Stomach smooth muscle (tissue), 2 donors: Measurements from ENCODE around the gene ELANE.

Experiments
- H3K27ac ChIP-seq: one replicate; pipeline ENCODE4 v1.7.0; 2013; ENCODE audit warnings: mild to moderate bottlenecking, low read length, inconsistent platforms
- H3K27me3 ChIP-seq, 2 donors: one replicate each; pipeline ENCODE4 v1.7.0; 2013; ENCODE audit warnings: low read length in 2 of 2; ENCODE audit not compliant: insufficient read depth in 2 of 2, control insufficient read depth in 1 of 2
- H3K36me3 ChIP-seq, 2 donors: one replicate each; pipeline ENCODE4 v1.7.0; 2013; ENCODE audit warnings: low read length in 2 of 2; ENCODE audit not compliant: control insufficient read depth in 2 of 2, insufficient read depth in 2 of 2
- H3K4me1 ChIP-seq: one replicate; pipeline ENCODE4 v1.7.0; 2013; ENCODE audit warnings: low read length; ENCODE audit not compliant: control insufficient read depth, insufficient read depth
- H3K4me3 ChIP-seq, 2 donors: one replicate each; pipeline ENCODE4 v1.7.0; 2013; ENCODE audit warnings: low read length in 2 of 2
- H3K9ac ChIP-seq, 2 donors: one replicate each; pipeline ENCODE4 v1.7.0; 2013; ENCODE audit warnings: low read length in 2 of 2, mild to moderate bottlenecking in 1 of 2
- H3K9me3 ChIP-seq, 2 donors: one replicate each; pipeline ENCODE4 v1.7.0; 2013; ENCODE audit warnings: low read length in 2 of 2; ENCODE audit not compliant: control insufficient read depth in 2 of 2
- donor health status: healthy.
- donor health status: Pancreatic carcinoma.

ELANE gene

DNA sequence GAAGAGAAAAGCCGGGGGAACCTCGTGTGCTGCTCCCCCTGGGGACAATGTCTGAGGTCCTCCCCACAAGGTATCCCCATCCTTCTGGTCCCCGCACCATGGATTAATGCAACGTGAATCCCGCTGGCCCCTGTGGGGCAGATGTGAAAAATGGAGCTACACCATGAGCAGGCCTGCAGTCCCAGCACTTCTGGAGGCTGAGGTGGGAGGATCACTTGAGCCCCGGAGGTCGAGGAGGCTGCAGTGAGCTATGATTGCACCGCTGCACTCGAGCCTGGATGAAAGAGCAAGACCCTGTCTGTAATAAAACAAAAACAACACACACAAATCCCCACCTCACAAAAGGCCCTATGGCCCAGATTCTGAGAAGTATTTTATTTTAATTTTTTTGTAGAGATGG is 6.2 kb downstream of the ELANE start:
- Histone ChIP-seq H3K9me3 (no peaks in the 10 kb centered on the region), H3K4me1 (peaks cover 19% of the 10 kb centered on the region), H3K4me3 (no peak overlapping the region), H3K27me3 (peaks cover 22 to 26% of the 10 kb centered on the region in 2 donors), H3K27ac (no peak overlapping the region), H3K9ac (no peak overlapping the region), H3K36me3 (no peaks in the 10 kb centered on the region)

DNA sequence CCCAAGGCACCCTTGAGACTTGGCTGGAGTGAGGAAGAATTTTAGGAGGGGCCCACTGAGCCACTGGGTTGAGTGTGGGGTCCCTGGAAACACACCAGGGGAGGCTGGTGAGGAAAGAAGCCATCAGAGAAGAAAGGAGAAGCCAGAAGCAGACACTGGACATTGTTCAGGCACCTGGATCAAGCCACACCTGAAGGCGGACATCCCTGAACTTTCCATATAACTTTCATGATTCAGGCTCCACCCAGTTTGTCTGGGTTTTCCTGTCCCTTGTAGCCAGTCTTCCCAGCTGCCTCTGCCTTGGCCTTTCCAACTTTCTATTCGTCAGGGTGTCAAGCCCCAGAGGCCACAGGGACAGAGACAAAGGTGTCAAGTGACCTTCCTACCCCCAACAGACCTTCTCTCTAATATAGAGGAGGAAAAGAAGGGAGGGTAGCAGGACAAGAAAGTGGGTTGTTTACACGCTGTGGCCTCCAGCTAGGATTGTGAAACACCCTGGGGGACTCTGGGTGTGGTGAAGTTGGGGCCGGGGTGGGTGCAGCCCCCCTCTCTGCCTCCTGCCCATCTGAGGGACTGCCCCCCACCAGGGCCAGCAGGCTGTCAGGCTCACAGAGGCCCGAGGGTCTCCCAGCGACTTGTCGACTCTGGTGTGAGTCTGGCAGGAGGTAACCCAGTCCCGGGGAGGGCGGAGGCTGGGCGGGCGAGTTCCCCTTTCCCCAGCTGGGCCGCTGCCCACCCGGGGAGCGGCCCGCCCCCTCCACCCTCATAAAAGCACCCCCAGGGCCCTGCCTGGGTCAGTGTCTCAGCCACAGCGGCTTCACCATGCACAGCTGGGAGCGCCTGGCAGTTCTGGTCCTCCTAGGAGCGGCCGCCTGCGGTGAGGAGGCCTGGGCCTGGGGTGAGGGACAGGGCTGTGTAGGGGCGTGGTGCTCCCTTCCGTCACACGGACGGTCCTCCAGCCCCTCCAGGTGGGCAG is 7.1 kb downstream of the ELANE start, which contains the start of gene CFD:
Gene CFD, plus strand, starts transcription at position 797 of the 976 bp plus-strand sequence. Its CDS starts 26 bp downstream, at position 823.
- peak within 1 kb of the TSS in 1 of 2 donors; percentile 29 for H3K9ac ChIP-seq
- peaks cover 20 to 26% of the 10 kb centered on the region in 2 donors for H3K27me3 ChIP-seq
- no peak within 1 kb of the TSS for H3K27ac ChIP-seq

DNA sequence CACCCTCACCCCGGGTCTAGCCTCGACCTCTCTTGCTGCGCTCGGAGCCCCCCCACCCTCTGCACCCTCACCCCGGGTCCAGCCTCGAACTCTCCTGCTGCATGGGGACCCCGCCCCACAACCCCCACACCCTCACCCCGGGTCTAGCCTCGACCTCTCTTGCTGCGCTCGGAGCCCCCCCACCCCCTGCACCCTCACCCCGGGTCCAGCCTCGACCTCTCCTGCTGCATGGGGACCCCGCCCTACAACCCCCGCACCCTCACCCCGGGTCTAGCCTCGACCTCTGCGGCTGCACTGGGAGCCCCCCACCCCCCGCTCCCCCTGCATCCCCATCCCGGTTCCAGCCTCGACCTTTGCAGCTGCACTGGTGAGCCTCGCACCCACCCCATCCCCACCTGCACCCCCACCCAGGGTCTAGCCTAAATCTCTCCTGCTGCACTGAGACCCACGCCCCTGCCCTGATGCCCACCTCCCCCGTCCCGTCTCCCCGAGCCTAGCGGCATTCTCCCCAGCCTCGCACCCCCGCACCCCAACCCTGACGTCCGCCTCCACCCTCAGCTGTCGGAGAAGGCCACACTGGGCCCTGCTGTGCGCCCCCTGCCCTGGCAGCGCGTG is 9.1 kb downstream of the ELANE start:
- Histone ChIP-seq H3K27ac (no peak overlapping the region), H3K27me3 (peaks cover 17 to 23% of the 10 kb centered on the region in 2 donors), H3K4me3 (no peak overlapping the region), H3K9ac (no peak overlapping the region), H3K36me3 (no peaks in the 10 kb centered on the region), H3K4me1 (peaks cover 27% of the 10 kb centered on the region), H3K9me3 (no peaks in the 10 kb centered on the region)

More for the DNA sequence above, 7.1 kb downstream of the ELANE start, which contains the start of gene CFD:
- Histone ChIP-seq H3K4me1 (peaks cover 26% of the 10 kb centered on the region), H3K4me3 (peak within 1 kb of the TSS in 1 of 2 donors; percentile 60), H3K9me3 (no peaks in the 10 kb centered on the region), H3K36me3 (no peaks in the 10 kb centered on the region)

DNA sequence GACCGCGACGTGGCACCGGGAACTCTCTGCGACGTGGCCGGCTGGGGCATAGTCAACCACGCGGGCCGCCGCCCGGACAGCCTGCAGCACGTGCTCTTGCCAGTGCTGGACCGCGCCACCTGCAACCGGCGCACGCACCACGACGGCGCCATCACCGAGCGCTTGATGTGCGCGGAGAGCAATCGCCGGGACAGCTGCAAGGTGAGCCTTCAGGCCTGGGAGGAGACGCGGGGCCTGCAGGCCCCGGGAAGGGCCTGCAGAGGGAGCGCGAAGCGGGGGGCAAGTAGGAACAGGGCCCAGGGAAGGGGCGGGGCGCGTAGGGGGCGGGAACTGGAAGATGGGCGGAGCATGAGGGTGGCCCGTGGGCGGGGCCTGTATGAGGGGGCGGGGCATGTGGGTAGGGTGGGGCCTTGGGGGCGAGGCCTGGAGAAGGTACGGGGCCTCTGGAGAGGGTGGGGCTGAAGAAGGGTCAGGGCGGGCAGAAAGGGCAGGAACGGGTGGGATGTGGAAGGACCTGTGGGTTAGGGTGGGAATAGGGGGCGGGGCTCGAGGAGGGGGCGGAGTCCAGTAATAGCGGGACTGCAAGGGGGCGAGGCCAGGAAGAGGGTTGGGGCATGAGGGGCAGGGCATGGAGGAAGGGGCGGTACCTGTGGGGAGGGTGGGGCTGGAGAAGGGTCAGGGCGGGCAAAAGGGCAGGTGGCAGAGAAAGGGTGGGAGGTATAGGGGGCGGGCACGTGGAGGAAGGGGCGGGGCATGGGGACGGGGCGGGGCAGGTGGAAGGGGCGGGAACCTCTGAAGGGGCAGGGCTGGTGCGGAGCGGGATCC is 9.9 kb downstream of the ELANE start:
- Histone ChIP-seq H3K36me3 (no peaks in the 10 kb centered on the region), H3K9ac (no peak overlapping the region), H3K27me3 (peaks cover 17 to 23% of the 10 kb centered on the region in 2 donors), H3K4me1 (peaks cover 27% of the 10 kb centered on the region), H3K4me3 (no peak overlapping the region), H3K27ac (no peak overlapping the region), H3K9me3 (no peaks in the 10 kb centered on the region)

DNA sequence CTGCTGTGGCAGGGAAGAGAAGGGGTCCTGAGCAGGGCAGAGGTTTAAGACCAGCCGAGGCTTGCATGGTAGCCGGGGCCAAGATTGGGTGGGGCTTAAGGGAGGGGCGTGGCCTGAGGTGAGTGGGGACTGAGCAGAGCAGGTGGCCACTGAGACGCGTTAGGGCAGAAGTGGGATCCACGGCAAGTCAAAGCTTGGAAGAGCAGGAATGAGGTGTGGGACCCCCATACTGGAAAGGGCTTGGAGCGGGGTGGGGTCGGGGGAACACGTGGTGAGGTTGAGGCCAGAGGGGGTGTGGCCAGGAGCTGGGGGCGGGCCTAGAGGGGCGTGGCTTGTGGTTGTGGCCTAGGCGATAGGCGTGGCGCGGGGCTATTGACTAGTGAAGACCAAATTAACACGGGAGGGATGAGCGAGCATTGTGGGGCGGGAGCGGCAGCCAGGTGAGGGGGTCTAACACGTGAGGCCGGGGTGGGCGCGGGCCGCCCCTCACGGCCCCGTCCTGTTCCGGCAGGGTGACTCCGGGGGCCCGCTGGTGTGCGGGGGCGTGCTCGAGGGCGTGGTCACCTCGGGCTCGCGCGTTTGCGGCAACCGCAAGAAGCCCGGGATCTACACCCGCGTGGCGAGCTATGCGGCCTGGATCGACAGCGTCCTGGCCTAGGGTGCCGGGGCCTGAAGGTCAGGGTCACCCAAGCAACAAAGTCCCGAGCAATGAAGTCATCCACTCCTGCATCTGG is 10.6 kb downstream of the ELANE start:
- H3K36me3 ChIP-seq, result peaks cover 3 to 4% of the 10 kb centered on the region in 2 donors
- H3K27ac ChIP-seq, result no peak overlapping the region
- peaks cover 17 to 23% of the 10 kb centered on the region in 2 donors for H3K27me3 ChIP-seq
- peaks cover 28% of the 10 kb centered on the region for H3K4me1 ChIP-seq
- peak overlapping the region in 1 of 2 donors; percentile 3 for H3K4me3 ChIP-seq
- no peak overlapping the region for H3K9ac ChIP-seq
- H3K9me3 ChIP-seq, result no peaks in the 10 kb centered on the region

DNA sequence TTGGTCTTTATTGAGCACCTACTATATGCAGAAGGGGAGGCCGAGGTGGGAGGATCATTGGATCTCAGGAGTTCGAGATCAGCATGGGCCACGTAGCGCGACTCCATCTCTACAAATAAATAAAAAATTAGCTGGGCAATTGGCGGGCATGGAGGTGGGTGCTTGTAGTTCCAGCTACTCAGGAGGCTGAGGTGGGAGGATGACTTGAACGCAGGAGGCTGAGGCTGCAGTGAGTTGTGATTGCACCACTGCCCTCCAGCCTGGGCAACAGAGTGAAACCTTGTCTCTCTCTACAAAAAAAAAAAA is 11.2 kb downstream of the ELANE start:
- peaks cover 32% of the 10 kb centered on the region for H3K4me1 ChIP-seq
- peaks cover 15 to 23% of the 10 kb centered on the region in 2 donors for H3K27me3 ChIP-seq
- no peak overlapping the region for H3K27ac ChIP-seq
- H3K9ac ChIP-seq, result no peak overlapping the region
- H3K9me3 ChIP-seq, result no peaks in the 10 kb centered on the region
- peaks cover 3 to 4% of the 10 kb centered on the region in 2 donors for H3K36me3 ChIP-seq
- H3K4me3 ChIP-seq, result no peak overlapping the region

DNA sequence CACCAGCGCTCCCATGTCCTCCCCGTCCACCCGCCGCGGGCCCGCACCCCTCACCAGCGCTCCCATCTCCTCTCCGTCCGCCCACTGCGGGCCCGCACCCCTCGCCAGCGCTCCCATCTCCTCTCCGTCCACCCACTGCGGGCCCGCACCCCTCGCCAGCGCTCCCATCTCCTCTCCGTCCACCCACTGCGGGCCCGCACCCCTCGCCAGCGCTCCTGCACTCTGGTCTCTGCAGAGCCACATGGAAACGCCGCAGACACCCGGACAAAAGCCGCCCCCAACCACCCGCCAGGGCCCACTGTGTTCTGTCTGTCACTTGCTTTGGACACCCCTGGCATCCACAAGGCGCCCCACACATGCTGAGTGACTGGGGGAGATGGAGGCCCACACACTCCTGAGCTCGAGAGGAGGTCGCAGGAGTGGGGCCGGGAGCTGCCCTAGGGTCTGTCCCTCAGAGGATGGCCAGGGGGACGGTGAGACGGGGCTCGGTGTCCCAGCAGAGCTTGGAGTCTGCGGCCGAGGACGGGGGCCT is 14.7 kb downstream of the ELANE start:
- H3K4me1 ChIP-seq, result peaks cover 33% of the 10 kb centered on the region
- H3K27me3 ChIP-seq, result peaks cover 0 to 4% of the 10 kb centered on the region in 2 donors
- no peak overlapping the region for H3K4me3 ChIP-seq
- no peak overlapping the region for H3K9ac ChIP-seq
- H3K27ac ChIP-seq, result no peak overlapping the region
- H3K36me3 ChIP-seq, result peaks cover 3 to 7% of the 10 kb centered on the region in 2 donors
- H3K9me3 ChIP-seq, result no peaks in the 10 kb centered on the region

DNA sequence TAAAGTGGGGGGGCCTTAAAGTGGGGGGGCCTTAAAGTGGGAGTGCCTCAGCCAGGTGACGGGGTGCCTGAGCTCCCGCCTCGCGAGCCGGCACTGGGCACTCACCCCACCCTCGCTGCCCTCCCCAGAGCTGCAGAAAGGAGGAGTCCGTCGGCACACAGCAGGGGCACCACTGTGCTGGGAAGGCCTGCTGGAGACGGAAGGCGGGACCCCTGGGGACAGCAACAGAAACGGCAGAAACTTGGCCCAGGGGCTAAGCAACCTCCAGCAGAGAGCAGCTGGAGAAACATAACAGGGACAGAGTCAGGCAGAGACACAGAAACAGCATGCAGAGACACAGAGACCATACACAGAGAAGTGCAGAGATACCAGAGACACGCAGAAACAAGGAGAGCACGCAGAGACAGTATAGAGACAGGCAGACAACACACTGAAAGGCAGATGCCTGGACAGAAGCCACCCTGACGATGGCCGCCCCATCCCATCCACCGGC is 15.2 kb downstream of the ELANE start:
- Histone ChIP-seq H3K9ac (no peak overlapping the region), H3K9me3 (no peaks in the 10 kb centered on the region), H3K4me1 (peaks cover 39% of the 10 kb centered on the region), H3K4me3 (no peak overlapping the region), H3K27ac (no peak overlapping the region), H3K27me3 (peaks cover 0 to 4% of the 10 kb centered on the region in 2 donors), H3K36me3 (peaks cover 3 to 7% of the 10 kb centered on the region in 2 donors)

DNA sequence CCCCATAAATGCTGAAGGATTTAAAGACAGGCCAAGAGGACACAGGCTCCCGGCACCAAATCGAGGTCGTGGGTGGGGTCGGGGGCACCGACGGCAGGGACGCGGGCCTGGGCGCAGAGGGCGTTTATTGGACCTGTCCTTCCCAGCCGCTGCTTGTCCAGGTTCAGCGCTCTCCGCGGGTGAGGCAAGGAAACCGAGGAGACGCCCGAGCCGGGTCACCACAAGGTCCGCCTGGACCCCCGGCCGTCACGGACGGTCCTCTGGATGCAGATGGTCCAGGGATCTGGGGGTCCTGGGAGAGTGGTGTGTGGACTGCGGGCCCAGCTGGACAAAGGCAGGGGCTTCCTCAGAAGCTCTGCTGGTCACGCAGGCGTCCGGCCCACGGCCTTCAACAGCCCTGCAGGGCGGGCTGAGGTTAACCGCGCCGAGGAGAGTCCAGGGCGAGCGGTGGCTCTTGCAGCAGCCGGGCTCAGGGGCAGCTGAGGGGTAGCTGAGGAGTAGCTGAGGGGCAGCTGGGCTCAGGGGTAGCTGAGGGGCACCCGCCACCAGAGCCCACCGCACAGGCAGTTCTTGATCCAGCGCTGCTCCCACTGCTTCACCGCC is 15.9 kb downstream of the ELANE start:
- Histone ChIP-seq H3K27ac (no peak overlapping the region), H3K4me3 (no peak overlapping the region), H3K27me3 (peaks cover 0 to under 1% of the 10 kb centered on the region in 2 donors), H3K9ac (no peak overlapping the region), H3K36me3 (peaks cover 3 to 7% of the 10 kb centered on the region in 2 donors), H3K4me1 (peaks cover 39% of the 10 kb centered on the region), H3K9me3 (no peaks in the 10 kb centered on the region)
